Uterus (tissue), 2 donors: ENCODE measurements around the gene FAM222B.

Experiments used
- POLR2A ChIP-seq, 2 donors: fragments of 450-650 bp; IDR thresholded peaks; one replicate each; pipeline ENCODE4 v1.6.1; 2016; ENCODE audit warnings: antibody characterized with exemption in 2 of 2, mild to moderate bottlenecking in 1 of 2, moderate library complexity in 1 of 2
- TF ChIP-seq, protein P1 (sequence below), 4 experiments: fragments of 200-600 bp in 2 of 4; fragments of 450-650 bp in 2 of 4; sonication (generic) in 2 of 4; IDR thresholded peaks; one replicate each; pipeline ENCODE4 v1.5.1; 2016 to 2019; ENCODE audit warnings: antibody characterized with exemption in 4 of 4, mild to moderate bottlenecking in 2 of 4, moderate library complexity in 1 of 4

- TF ChIP-seq, protein P1, sequence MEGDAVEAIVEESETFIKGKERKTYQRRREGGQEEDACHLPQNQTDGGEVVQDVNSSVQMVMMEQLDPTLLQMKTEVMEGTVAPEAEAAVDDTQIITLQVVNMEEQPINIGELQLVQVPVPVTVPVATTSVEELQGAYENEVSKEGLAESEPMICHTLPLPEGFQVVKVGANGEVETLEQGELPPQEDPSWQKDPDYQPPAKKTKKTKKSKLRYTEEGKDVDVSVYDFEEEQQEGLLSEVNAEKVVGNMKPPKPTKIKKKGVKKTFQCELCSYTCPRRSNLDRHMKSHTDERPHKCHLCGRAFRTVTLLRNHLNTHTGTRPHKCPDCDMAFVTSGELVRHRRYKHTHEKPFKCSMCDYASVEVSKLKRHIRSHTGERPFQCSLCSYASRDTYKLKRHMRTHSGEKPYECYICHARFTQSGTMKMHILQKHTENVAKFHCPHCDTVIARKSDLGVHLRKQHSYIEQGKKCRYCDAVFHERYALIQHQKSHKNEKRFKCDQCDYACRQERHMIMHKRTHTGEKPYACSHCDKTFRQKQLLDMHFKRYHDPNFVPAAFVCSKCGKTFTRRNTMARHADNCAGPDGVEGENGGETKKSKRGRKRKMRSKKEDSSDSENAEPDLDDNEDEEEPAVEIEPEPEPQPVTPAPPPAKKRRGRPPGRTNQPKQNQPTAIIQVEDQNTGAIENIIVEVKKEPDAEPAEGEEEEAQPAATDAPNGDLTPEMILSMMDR (IDR thresholded peaks at IDR 0.05), result no peak
- TF ChIP-seq POLR2A (IDR thresholded peaks at IDR 0.05), result no peak
Measured at GRCh38 chr17:28741358-28742349, 100.9 kb downstream of the FAM222B start.
